KOPT-K1 (cell line): Measurements from ENCODE around the gene MARVELD3.

Source experiments
- H3K27ac ChIP-seq: fragments of 200-600 bp; sonication (generic); 2 replicates; pipeline ENCODE4 v1.5.1; 2016; ENCODE audit warnings: antibody characterized with exemption, mild to moderate bottlenecking, low read depth, low read length; ENCODE audit not compliant: poor library complexity, severe bottlenecking
- H3K36me3 ChIP-seq: fragments of 200-600 bp; sonication (generic); 2 replicates; pipeline ENCODE4 v1.5.1; 2017; ENCODE audit warnings: antibody characterized with exemption, mild to moderate bottlenecking, low read length, moderate library complexity; ENCODE audit not compliant: insufficient read depth
- H3K9me3 ChIP-seq: fragments of 200-600 bp; sonication (generic); 2 replicates; pipeline ENCODE4 v1.5.1; 2017; ENCODE audit warnings: antibody characterized with exemption, low read length, mild to moderate bottlenecking; ENCODE audit not compliant: insufficient read depth, poor library complexity, severe bottlenecking

The MARVELD3 gene

DNA sequence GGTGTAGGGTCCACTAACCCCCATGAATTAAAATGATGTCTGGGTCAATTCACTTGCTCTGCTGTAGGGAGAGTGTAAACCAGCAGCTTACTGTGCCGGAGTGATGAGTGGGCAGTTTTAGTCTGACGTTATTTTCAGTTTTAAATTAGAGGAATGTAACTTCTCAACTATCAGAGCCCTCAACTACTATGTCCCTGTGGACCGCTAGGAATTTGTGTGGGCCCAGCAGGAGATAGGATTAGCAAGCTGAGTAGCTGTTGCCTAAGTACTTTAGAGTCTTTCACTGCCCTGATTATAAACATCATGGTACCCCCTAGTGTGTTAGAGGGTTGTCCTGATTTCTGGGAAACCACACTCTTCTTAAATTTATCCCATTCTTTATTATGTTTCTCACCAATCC is 11.4 kb downstream of the MARVELD3 start:
- no peak overlapping the region for H3K27ac ChIP-seq

GRCh38 chr16:71645450-71645849 is 19.5 kb downstream of the MARVELD3 start:
- Histone ChIP-seq H3K27ac (no peak overlapping the region), H3K36me3 (peaks cover 27% of the 10 kb centered on the region; the same call in 1 of the 2 replicates), H3K9me3 (no peaks in the 10 kb centered on the region)

More for the DNA sequence above, 11.4 kb downstream of the MARVELD3 start:
- Histone ChIP-seq H3K9me3 (no peaks in the 10 kb centered on the region), H3K36me3 (no peaks in the 10 kb centered on the region)

GRCh38 chr16:71647391-71647790 is 21.4 kb downstream of the MARVELD3 start:
- Histone ChIP-seq H3K27ac (no peak overlapping the region), H3K9me3 (no peaks in the 10 kb centered on the region), H3K36me3 (peaks cover 38% of the 10 kb centered on the region)

DNA sequence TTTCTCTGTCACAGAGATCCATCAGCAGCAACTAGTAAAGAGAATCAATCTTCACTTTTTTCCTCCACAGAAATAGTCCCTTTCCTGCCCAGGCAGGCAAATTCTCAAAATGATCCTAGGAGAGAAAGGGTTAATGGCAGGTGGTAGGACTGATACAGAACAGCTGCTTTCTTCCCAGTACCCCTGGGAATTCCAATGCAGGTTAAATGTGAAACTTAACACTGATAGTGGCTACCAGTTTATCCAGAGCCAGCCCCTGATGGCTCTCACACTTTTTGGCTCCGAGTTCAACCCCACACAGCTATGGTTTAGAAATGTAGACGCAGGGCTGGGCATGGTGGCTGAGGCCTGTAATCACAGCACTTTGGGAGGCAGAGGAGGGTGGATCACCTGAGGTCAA is 22.2 kb downstream of the MARVELD3 start:
- no peak overlapping the region for H3K27ac ChIP-seq
- no peaks in the 10 kb centered on the region for H3K9me3 ChIP-seq
- H3K36me3 ChIP-seq = peaks cover 45% of the 10 kb centered on the region

- Histone ChIP-seq H3K9me3 (no peaks in the 10 kb centered on the region), H3K27ac (no peak overlapping the region), H3K36me3 (peaks cover 47% of the 10 kb centered on the region)
These were observed 22.9 kb downstream of the MARVELD3 start for GRCh38 chr16:71648921-71649320.

DNA sequence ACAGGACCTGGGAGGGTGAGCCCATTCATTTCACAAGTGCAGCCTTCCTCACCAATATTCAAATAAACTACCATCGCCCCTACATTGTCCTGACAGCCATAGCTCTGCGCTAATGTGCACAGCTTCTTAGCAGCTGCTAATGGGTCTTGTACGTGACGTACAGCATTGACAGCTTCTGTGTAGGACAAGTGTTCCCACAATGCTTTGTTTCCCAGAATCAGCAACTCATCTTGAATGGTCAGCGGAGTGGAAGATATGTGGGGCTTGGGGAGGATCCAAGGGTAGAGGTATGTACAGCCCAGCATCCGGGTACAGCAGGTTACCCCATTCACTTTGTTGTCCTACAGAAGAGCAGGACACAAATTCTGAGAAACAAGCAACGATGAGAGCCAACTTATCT is 23.7 kb downstream of the MARVELD3 start:
- Histone ChIP-seq H3K27ac (no peak overlapping the region), H3K9me3 (no peaks in the 10 kb centered on the region), H3K36me3 (peaks cover 53% of the 10 kb centered on the region)

- Histone ChIP-seq H3K9me3 (no peaks in the 10 kb centered on the region), H3K36me3 (peaks cover 39% of the 10 kb centered on the region), H3K27ac (no peak overlapping the region)
These were observed 32.8 kb downstream of the MARVELD3 start for GRCh38 chr16:71658771-71659170.

DNA sequence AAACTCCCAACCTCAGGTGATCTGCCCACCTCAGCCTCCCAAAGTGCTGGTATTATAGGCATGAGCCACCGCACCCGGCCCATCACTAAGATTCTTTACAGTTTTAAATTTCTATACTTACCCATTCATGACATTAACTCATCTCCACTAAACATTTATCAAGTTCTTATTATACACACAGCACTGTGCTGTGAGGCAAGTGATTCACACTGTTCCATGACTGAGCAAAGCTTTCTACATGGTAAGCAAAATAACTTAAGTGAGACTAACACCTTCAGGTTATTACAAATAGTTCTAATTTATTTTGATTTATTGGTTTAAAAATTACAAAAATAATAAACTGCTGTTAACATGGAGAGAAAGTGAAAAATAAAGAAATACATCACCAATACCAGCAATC is 33.5 kb downstream of the MARVELD3 start:
- H3K27ac ChIP-seq = no peak overlapping the region
- H3K36me3 ChIP-seq = peaks cover 42% of the 10 kb centered on the region
- no peaks in the 10 kb centered on the region for H3K9me3 ChIP-seq

DNA sequence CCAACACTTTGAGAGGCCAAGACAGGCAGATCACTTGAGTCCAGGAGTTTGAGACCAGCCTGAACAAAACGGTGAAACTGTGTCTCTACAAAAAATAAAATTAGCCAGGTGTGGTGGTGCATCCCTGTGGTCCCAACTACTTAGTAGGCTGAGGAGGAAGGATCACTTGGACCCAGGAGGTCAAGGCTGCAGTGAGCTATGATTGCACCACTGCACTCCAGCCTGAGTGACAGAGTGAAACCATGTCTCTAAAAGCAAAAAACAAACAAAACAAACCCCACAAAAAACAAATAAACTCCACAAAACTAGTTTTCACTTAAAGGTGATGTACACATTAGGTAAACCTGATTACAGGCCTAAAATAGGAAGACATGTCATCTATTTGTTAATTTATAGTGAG is 40.3 kb downstream of the MARVELD3 start:
- peaks cover 47% of the 10 kb centered on the region for H3K36me3 ChIP-seq
- no peaks in the 10 kb centered on the region for H3K9me3 ChIP-seq
- H3K27ac ChIP-seq = no peak overlapping the region

DNA sequence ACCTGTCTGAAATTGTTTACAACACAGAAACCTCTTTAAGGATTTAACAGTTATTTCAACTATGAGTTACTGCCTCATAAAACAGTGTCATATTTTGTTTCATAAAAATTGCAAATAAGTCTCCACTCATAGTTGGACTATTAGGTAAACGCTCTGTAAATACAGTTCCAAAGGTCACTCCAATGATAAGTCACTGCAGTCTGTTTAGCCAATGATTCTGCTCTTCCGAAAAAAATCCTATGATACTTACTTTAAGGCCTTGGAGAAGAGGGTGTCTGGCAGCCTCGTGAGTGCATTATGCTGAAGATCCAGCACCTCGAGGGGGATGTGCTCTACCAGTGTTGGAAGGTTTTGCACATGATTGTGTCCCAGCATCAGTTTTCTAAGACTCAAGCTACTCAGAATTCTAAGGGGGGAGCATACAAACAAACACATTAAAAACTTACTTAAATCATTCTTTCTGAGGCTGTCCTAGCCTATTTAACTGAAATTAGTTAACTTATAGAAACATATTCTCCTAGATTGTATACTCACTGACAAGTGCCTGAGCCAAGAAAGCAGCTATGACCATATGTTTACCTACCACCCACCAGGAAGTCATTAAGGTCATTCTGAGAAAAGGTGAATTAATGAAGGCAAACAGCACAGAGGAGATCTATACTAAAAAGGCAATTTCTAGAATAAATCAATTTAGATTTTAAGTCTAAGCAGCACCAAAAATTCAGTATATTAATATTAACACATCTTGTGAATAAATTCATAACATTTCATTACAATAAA is 41.1 kb downstream of the MARVELD3 start:
- H3K36me3 ChIP-seq = peaks cover 50% of the 10 kb centered on the region
- no peaks in the 10 kb centered on the region for H3K9me3 ChIP-seq
- no peak overlapping the region for H3K27ac ChIP-seq

- peaks cover 49% of the 10 kb centered on the region for H3K36me3 ChIP-seq
- H3K9me3 ChIP-seq = no peaks in the 10 kb centered on the region
- no peak overlapping the region for H3K27ac ChIP-seq
These were observed 44.0 kb downstream of the MARVELD3 start for GRCh38 chr16:71669926-71670536.

GRCh38 chr16:71670537-71670936 is 44.6 kb downstream of the MARVELD3 start:
- peaks cover 50% of the 10 kb centered on the region for H3K36me3 ChIP-seq
- H3K27ac ChIP-seq = no peak overlapping the region
- H3K9me3 ChIP-seq = no peaks in the 10 kb centered on the region

GRCh38 chr16:71671165-71671564 is 45.2 kb downstream of the MARVELD3 start:
- Histone ChIP-seq H3K9me3 (no peaks in the 10 kb centered on the region), H3K27ac (no peak overlapping the region), H3K36me3 (peaks cover 54% of the 10 kb centered on the region)

- H3K27ac ChIP-seq = no peak overlapping the region
- no peaks in the 10 kb centered on the region for H3K9me3 ChIP-seq
- peaks cover 48% of the 10 kb centered on the region for H3K36me3 ChIP-seq
These were observed 46.1 kb downstream of the MARVELD3 start for GRCh38 chr16:71672125-71672524.

DNA sequence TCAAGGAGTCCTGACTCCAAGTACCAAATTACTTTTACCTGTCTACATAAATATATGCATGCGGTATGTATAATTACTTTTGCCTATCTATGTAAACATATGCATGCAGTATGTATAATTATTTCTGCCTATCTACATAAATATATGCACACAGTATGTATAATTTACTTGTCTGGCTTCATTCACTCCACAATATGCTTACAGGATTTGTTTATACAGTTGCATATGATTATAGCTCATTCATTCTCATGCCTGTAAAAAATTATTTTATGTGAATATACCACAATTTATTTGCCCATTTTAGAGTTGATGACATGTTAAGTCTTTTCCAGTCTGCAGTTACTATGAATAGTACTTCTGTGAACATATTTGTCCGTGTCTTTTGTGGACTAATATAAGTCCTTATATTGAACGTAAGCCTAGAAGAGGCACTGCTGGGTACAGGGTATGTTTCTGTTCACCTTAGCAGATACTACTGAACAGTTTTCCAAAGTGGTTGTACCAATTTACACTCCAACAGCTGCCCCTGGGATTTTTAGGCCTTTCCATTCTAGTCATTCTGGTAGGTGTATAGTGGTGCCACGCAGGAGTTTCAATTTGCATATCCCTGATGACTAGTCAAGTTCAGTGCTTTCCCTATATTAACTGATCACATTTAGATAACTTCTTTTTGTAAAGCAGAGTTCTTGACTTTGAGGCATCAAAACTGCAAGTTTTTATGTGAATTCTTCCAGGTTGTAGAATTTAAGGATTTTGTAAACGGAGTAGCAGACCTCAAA is 47.0 kb downstream of the MARVELD3 start:
- Histone ChIP-seq H3K9me3 (no peaks in the 10 kb centered on the region), H3K27ac (no peak overlapping the region), H3K36me3 (peaks cover 46% of the 10 kb centered on the region)
